Suprapubic skin (tissue), 3 donors: Measurements from ENCODE around the gene CHN1.

Source experiments
- CTCF ChIP-seq, 2 donors: fragments of 200-600 bp in 1 of 2; fragments of 450-650 bp in 1 of 2; sonication (generic) in 1 of 2; IDR thresholded peaks; one replicate each; pipeline ENCODE4 v1.5.1; 2016 to 2019; ENCODE audit warnings: antibody characterized with exemption in 2 of 2, mild to moderate bottlenecking in 1 of 2, moderate library complexity in 1 of 2
- POLR2A ChIP-seq, 2 donors: fragments of 450-650 bp; IDR thresholded peaks; one replicate each; pipeline ENCODE4 v1.6.1; 2017; ENCODE audit warnings: antibody characterized with exemption in 2 of 2, mild to moderate bottlenecking in 2 of 2, moderate library complexity in 2 of 2

GRCh38 chr2:175039490-175039889 is 34.3 kb upstream of the CHN1 start:
- TF ChIP-seq CTCF (IDR thresholded peaks at IDR 0.05), result no peak
- no peak for TF ChIP-seq POLR2A (IDR thresholded peaks at IDR 0.05)
